A673 (cell line): Measurements from ENCODE around the gene TBRG4. TPM values are rescaled to one million over a fixed set of nuclear protein-coding genes. Genes with fewer than 3 reads are reported as not detected.

ENCODE experiments used
- BruUV-seq: library from RNA; stranded (reverse); fragments of 400-500 nt; replicated peaks from 2 replicates; lab custom pipeline; 2021; lab: Mats Ljungman, UMichigan
- CTCF ChIA-PET: fragments of 300-600 bp; sonication (Branson Sonifier 250); formaldehyde crosslinking; loops from one replicate; lab custom pipeline; 2022; ENCODE audit warnings: antibody characterized with exemption; lab: Charles Lee
- POLR2A ChIA-PET: fragments of 300-600 bp; sonication (Branson Sonifier 250); formaldehyde crosslinking; loops from one replicate; lab custom pipeline; 2022; ENCODE audit warnings: antibody characterized with exemption; ENCODE audit not compliant: low non-redundant PET; lab: Charles Lee
- DNase-seq: peaks from one replicate; pipeline ENCODE4 v3.0.0-alpha.2; 2015; ENCODE audit warnings: low spot score
- H3K27ac ChIP-seq: fragments of 200-600 bp; sonication (generic); 2 replicates; pipeline ENCODE4 v1.5.1; 2016; ENCODE audit warnings: mixed run types, low read depth, mild to moderate bottlenecking, mixed read lengths, antibody characterized with exemption, low read length; ENCODE audit not compliant: poor library complexity, severe bottlenecking
- H3K27me3 ChIP-seq: fragments of 200-600 bp; sonication (generic); replicated peaks from 2 replicates; pipeline ENCODE4 v1.6.1; 2017; ENCODE audit warnings: mixed run types, low read depth, mild to moderate bottlenecking, mixed read lengths, antibody characterized with exemption, low read length; ENCODE audit not compliant: insufficient read depth, poor library complexity
- H3K36me3 ChIP-seq: fragments of 200-600 bp; sonication (generic); 2 replicates; pipeline ENCODE4 v1.6.1; 2016; ENCODE audit warnings: mixed run types, mild to moderate bottlenecking, mixed read lengths, antibody characterized with exemption, low read length; ENCODE audit not compliant: insufficient read depth, poor library complexity, severe bottlenecking
- H3K4me1 ChIP-seq: fragments of 200-600 bp; sonication (generic); 2 replicates; pipeline ENCODE4 v1.6.1; 2017; ENCODE audit warnings: mixed run types, mild to moderate bottlenecking, mixed read lengths, antibody characterized with exemption, low read length; ENCODE audit not compliant: insufficient read depth, poor library complexity, severe bottlenecking
- H3K4me3 ChIP-seq: fragments of 200-600 bp; sonication (generic); 2 replicates; pipeline ENCODE4 v1.5.1; 2016; ENCODE audit warnings: low read depth, mixed run types, mild to moderate bottlenecking, mixed read lengths, low read length; ENCODE audit not compliant: poor library complexity, severe bottlenecking
- H3K9me3 ChIP-seq: fragments of 200-600 bp; sonication (generic); 2 replicates; pipeline ENCODE4 v1.6.1; 2016; ENCODE audit warnings: mixed run types, low read depth, mild to moderate bottlenecking, mixed read lengths, antibody characterized with exemption, low read length; ENCODE audit not compliant: poor library complexity, severe bottlenecking
- EZH2 ChIP-seq: fragments of 200-600 bp; sonication (generic); IDR thresholded peaks from 2 replicates; pipeline ENCODE4 v1.6.1; 2017; ENCODE audit warnings: borderline replicate concordance, low read depth, mild to moderate bottlenecking, mixed read lengths, antibody characterized with exemption, low read length; ENCODE audit not compliant: poor library complexity, severe bottlenecking
- intact Hi-C: fragments of 100-400 bp; cut with micrococcal nuclease; formaldehyde crosslinking; loops from one replicate; pipeline ENCODE4 v1.10.0; 2022; ENCODE audit not compliant: unreplicated experiment
- total RNA-seq: library from RNA; stranded (reverse); gene quantifications from 2 replicates; pipeline ENCODE4 v1.2.3, GENCODE V29; 2021
- TF ChIP-seq, protein P1 (sequence below): fragments of 300-800, 200-600 bp; sonication (generic); conservative IDR thresholded peaks from 2 replicates; pipeline ENCODE4 v1.5.1; 2017; ENCODE audit warnings: low read depth, mild to moderate bottlenecking, antibody characterized with exemption, low read length, moderate library complexity, mixed read lengths

The TBRG4 gene
- total RNA-seq, 1 experiment from 2014 or later = 136 TPM

DNA sequence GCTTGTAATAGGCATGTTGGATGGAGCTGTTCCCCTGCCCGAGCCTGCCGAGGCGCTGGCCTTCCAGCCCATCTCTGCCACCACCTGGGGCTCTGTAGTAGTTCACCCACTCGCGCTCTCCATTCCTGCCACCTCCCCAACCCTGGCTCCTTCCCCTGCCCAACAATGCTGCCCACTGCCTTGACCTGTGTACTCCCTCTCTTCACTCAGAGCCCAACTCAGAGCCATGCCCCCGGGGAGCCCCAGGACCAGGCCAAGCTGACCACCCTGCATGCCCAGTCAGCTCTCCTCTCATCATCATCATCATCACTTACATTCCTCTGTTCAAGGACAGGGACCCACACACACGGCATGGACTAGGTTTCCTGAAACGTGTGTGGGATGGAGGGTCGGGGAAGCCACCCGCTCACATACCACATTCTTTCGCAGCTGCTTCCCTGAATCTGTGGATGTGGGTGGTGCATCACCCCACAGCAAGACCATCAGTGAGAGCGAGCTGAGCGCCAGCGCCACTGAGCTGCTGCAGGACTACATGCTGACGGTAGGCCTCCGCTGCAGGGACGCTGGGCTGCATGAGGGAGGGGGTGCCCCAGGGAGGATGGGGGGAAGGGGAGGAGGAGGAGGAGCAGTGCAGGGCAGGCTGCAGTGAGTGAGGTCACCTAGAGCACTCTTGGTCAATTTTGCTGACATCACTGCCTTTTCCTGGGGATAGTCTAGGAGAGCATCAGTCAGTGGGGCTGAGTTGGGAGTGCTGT lies 38.3 kb downstream of the TBRG4 start:
- no peak for TF ChIP-seq EZH2
- TF ChIP-seq, protein P1, sequence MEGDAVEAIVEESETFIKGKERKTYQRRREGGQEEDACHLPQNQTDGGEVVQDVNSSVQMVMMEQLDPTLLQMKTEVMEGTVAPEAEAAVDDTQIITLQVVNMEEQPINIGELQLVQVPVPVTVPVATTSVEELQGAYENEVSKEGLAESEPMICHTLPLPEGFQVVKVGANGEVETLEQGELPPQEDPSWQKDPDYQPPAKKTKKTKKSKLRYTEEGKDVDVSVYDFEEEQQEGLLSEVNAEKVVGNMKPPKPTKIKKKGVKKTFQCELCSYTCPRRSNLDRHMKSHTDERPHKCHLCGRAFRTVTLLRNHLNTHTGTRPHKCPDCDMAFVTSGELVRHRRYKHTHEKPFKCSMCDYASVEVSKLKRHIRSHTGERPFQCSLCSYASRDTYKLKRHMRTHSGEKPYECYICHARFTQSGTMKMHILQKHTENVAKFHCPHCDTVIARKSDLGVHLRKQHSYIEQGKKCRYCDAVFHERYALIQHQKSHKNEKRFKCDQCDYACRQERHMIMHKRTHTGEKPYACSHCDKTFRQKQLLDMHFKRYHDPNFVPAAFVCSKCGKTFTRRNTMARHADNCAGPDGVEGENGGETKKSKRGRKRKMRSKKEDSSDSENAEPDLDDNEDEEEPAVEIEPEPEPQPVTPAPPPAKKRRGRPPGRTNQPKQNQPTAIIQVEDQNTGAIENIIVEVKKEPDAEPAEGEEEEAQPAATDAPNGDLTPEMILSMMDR = no peak
- ChIA-PET POLR2A (no interaction called here), CTCF (no interaction called here)
- Histone ChIP-seq H3K27me3 (no peaks in the 10 kb centered on the region), H3K4me3 (no peak overlapping the region), H3K9me3 (no peaks in the 10 kb centered on the region), H3K27ac (no peak overlapping the region), H3K36me3 (peaks cover 5% of the 10 kb centered on the region), H3K4me1 (no peaks in the 10 kb centered on the region)
- no TSS peak for BruUV-seq
- intact Hi-C loops = no loop called here
- DNase-seq = no peak

DNA sequence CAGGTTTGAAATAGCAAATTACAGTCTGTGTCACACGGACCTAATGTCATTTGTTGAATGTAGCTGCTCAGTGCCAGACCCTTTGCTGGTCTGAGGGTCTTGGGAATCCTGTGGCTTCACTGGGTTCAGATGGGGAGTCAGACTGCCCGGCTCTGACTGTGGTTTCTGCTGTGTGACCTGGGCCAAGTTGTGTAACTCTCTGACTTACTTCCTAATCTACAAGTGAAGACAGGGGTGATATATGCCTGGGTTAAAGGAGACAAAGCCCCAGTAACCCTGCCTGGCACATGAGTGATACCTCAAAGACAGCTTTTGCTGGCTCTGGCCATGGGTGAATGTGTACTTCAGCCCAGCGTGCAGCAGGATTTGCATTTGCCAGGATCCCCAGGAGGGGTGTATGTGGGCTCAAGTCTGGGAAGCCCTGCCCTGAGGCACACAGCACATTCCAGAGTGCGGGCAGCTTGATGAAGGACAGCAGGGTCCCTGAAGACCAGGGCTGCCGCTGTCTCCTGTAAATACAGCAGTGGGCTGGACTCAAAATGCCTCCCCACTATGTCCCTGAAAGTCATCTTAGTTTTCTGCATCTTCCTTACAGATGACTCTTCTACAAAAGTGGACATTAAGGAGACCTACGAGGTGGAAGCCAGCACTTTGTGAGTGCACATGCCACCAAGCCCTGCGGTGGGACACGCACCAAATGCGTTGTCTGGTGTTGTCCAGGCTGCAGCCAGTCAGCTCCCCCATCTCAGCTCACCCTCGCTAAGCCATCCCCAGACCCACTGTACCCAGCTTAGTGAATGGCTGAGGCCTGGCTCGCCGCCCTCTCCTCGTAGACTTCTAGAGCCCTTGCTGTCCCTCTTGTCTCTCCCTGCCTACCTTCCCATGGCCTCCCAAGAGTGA lies 39.1 kb downstream of the TBRG4 start:
- no peak overlapping the region for H3K27ac ChIP-seq
- no peak overlapping the region for H3K4me3 ChIP-seq
- TF ChIP-seq, protein P1 = no peak
- TF ChIP-seq EZH2 = no peak
- no peak for DNase-seq
- no peaks in the 10 kb centered on the region for H3K4me1 ChIP-seq
- intact Hi-C loops = no loop called here
- H3K36me3 ChIP-seq = peaks cover 5% of the 10 kb centered on the region
- no TSS peak for BruUV-seq
- ChIA-PET POLR2A (no interaction called here), CTCF (interaction anchor here (0.6 kb wide), 1 partner anchor 1002 kb away, joined by 4 read pairs; no protein-coding TSS in a partner anchor)
- no peaks in the 10 kb centered on the region for H3K9me3 ChIP-seq
- no peaks in the 10 kb centered on the region for H3K27me3 ChIP-seq

DNA sequence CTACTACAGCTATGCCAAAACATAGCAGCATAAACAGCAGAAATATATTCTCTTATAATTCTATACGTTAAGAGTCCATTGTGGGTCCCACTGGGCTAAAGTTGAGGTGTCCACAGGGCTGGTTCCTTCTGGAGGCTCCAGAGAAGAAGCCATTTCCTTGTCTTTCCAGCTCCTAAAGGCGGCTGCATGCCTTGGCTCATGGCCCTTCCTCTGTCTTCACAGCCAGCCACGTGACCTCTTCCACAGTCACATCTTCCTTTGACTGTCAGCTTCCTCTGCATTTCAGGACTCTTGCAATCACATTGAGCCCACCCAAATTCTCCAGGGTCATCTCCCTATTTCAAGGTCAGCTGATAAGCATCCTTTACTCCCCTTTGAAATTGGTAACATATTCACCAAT lies 40.0 kb downstream of the TBRG4 start:
- H3K4me1 ChIP-seq = no peaks in the 10 kb centered on the region
- peaks cover 5% of the 10 kb centered on the region for H3K36me3 ChIP-seq
- CTCF ChIA-PET = no interaction called here
- no peak for DNase-seq
- H3K27ac ChIP-seq = no peak overlapping the region
- no TSS peak for BruUV-seq
- intact Hi-C loops = no loop called here
- TF ChIP-seq, protein P1 = no peak
- TF ChIP-seq EZH2 = no peak
- H3K27me3 ChIP-seq = no peaks in the 10 kb centered on the region
- POLR2A ChIA-PET = no interaction called here
- no peak overlapping the region for H3K4me3 ChIP-seq
- H3K9me3 ChIP-seq = no peaks in the 10 kb centered on the region
